HCT116 (cell line): ENCODE results near the gene CARMIL1. TPM values are rescaled to one million over a fixed set of nuclear protein-coding genes. Genes with fewer than 3 reads are reported as not detected.

ENCODE experiments used
- ATAC-seq: fragments of 200-7000 bp; cut with Tn5 transposase; 2 replicates; pipeline ENCODE4 v1.9.1; 2020; ENCODE audit warnings: mild to moderate bottlenecking, moderate library complexity
- BruUV-seq: library from RNA; stranded (reverse); fragments of 400-500 nt; replicated peaks from 2 replicates; lab custom pipeline; 2021; lab: Mats Ljungman, UMichigan
- CTCF ChIA-PET: fragments of 300-600 bp; sonication (Branson Sonifier 250); formaldehyde crosslinking; loops from one replicate; lab custom pipeline; 2021; ENCODE audit warnings: antibody characterized with exemption; lab: Charles Lee
- POLR2A ChIA-PET: fragments of 300-600, 350-600 bp; sonication (Branson Sonifier 250); formaldehyde crosslinking; loops from one replicate; lab custom pipeline; 2021; ENCODE audit warnings: antibody characterized with exemption; lab: Charles Lee
- RAD21 ChIA-PET, 2 experiments: fragments of 300-600 bp; sonication (Branson Sonifier 250); formaldehyde crosslinking; loops; one replicate each; lab custom pipeline; 2023; ENCODE audit warnings: low total read pairs in 2 of 2; ENCODE audit not compliant: uncharacterized antibody in 2 of 2, unreplicated experiment in 2 of 2, low non-redundant PET in 1 of 2; lab: Charles Lee
- DNase-seq: peaks from one replicate; pipeline ENCODE4 v3.0.0-alpha.2; 2010; ENCODE audit warnings: low read depth, low spot score
- H2AFZ ChIP-seq: fragments of 200-600 bp; shearing (Covaris generic), sonication (generic); 2 replicates; pipeline ENCODE4 v1.6.1; 2017; ENCODE audit warnings: low read depth, mixed run types, mixed read lengths, antibody characterized with exemption, low read length; ENCODE audit not compliant: poor library complexity, severe bottlenecking
- H3K27ac ChIP-seq: 2 replicates; pipeline ENCODE4 v1.5.1; 2012; ENCODE audit warnings: low read depth, low read length
- H3K27me3 ChIP-seq: fragments of 200-600 bp; sonication (generic); 2 replicates; pipeline ENCODE4 v1.6.1; 2016; ENCODE audit warnings: mixed run types, low read length, mixed read lengths; ENCODE audit not compliant: insufficient read depth
- H3K36me3 ChIP-seq, 2 experiments: fragments of 200-500 bp in 1 of 2; fragments of 200-600 bp in 1 of 2; sonication (Bioruptor generic) in 1 of 2; sonication (generic) in 1 of 2; 2 replicates each; pipeline versions ENCODE4 v1.5.1 to v1.6.1; 2014 to 2016; ENCODE audit warnings: low read length in 2 of 2, inconsistent platforms in 1 of 2, mixed read lengths in 1 of 2, mixed run types in 1 of 2; ENCODE audit not compliant: insufficient read depth in 2 of 2, control insufficient read depth in 1 of 2
- H3K4me1 ChIP-seq, 2 experiments: fragments of 200-600 bp in 1 of 2; sonication (generic) in 1 of 2; 2 replicates each; pipeline versions ENCODE4 v1.5.1 to v1.6.1; 2012 to 2017; ENCODE audit warnings: low read length in 2 of 2, inconsistent platforms in 1 of 2, mild to moderate bottlenecking in 1 of 2, mixed read lengths in 1 of 2, mixed run types in 1 of 2, moderate library complexity in 1 of 2; ENCODE audit not compliant: insufficient read depth in 2 of 2, control insufficient read depth in 1 of 2
- H3K4me2 ChIP-seq: fragments of 200-600 bp; sonication (generic); 2 replicates; pipeline ENCODE4 v1.6.1; 2017; ENCODE audit warnings: mixed run types, low read length, mixed read lengths
- H3K4me3 ChIP-seq, 2 experiments: fragments of 200-600 bp in 1 of 2; sonication (generic) in 1 of 2; replicated peaks in 1 of 2; 2 replicates each; pipeline ENCODE4 v1.5.1; 2011 to 2016; ENCODE audit warnings: low read length in 2 of 2, control low read depth in 1 of 2, low read depth in 1 of 2, mild to moderate bottlenecking in 1 of 2, mixed read lengths in 1 of 2, mixed run types in 1 of 2
- H3K79me2 ChIP-seq: fragments of 200-600 bp; sonication (generic); 2 replicates; pipeline ENCODE4 v1.6.1; 2017; ENCODE audit warnings: mild to moderate bottlenecking, mixed run types, low read length, moderate library complexity, mixed read lengths; ENCODE audit not compliant: insufficient read depth
- H3K9ac ChIP-seq: fragments of 200-600 bp; sonication (generic); 2 replicates; pipeline ENCODE4 v1.6.1; 2016; ENCODE audit warnings: low read length, mixed read lengths
- H3K9me2 ChIP-seq: fragments of 200-600 bp; sonication (generic), shearing (Covaris generic); 2 replicates; pipeline ENCODE4 v1.6.1; 2017; ENCODE audit warnings: mixed run types, mild to moderate bottlenecking, moderate library complexity; ENCODE audit not compliant: insufficient read depth
- H3K9me3 ChIP-seq, 2 experiments: fragments of 200-500 bp in 1 of 2; fragments of 200-600 bp in 1 of 2; sonication (Bioruptor generic) in 1 of 2; sonication (generic) in 1 of 2; 2 replicates each; pipeline ENCODE4 v1.6.1; 2014 to 2017; ENCODE audit warnings: low read length in 2 of 2, mixed read lengths in 2 of 2, inconsistent platforms in 1 of 2, low read depth in 1 of 2, mild to moderate bottlenecking in 1 of 2, mixed run types in 1 of 2, moderate library complexity in 1 of 2; ENCODE audit not compliant: control insufficient read depth in 1 of 2, insufficient read depth in 1 of 2
- H4K20me1 ChIP-seq: fragments of 200-600 bp; sonication (generic), shearing (Covaris generic); 2 replicates; pipeline ENCODE4 v1.6.1; 2017; ENCODE audit warnings: mixed run types, mild to moderate bottlenecking, moderate library complexity; ENCODE audit not compliant: insufficient read depth
- CBX3 ChIP-seq: IDR thresholded peaks from 2 replicates; pipeline ENCODE4 v1.6.1; 2012; ENCODE audit warnings: low read depth
- CEBPB ChIP-seq: IDR thresholded peaks from 2 replicates; pipeline ENCODE4 v1.6.1; 2012; ENCODE audit warnings: low read depth
- EGR1 ChIP-seq: IDR thresholded peaks from 2 replicates; pipeline ENCODE4 v1.6.1; 2012; ENCODE audit warnings: low read depth
- FOSL1 ChIP-seq: IDR thresholded peaks from 2 replicates; pipeline ENCODE4 v1.6.1; 2012; ENCODE audit warnings: low read depth
- POLR2A ChIP-seq: IDR thresholded peaks from 2 replicates; pipeline ENCODE4 v1.7.0; 2011; ENCODE audit warnings: borderline replicate concordance; ENCODE audit not compliant: insufficient read depth, insufficient read length; ENCODE audit errors: extremely low read depth
- RAD21 ChIP-seq: IDR thresholded peaks from 2 replicates; pipeline ENCODE4 v1.6.1; 2012; ENCODE audit warnings: low read depth, mild to moderate bottlenecking
- REST ChIP-seq: IDR thresholded peaks from 2 replicates; pipeline ENCODE4 v1.6.1; 2012; ENCODE audit warnings: low read depth
- ZNF274 ChIP-seq: fragments of 200-500 bp; sonication (Bioruptor generic); IDR thresholded peaks from 2 replicates; pipeline ENCODE4 v1.6.1; 2014; ENCODE audit warnings: mild to moderate bottlenecking, low read depth, low read length, inconsistent platforms
- intact Hi-C: fragments of 100-400 bp; cut with micrococcal nuclease; formaldehyde crosslinking; loops from 2 replicates; pipeline ENCODE4 v1.10.0; 2022
- total RNA-seq: library from RNA; stranded (reverse); gene quantifications from one replicate; pipeline ENCODE4 v1.2.1, GENCODE V29; 2021; ENCODE audit not compliant: unreplicated experiment
- TF ChIP-seq, protein P1 (sequence below): IDR thresholded peaks from 2 replicates; pipeline ENCODE4 v1.6.1; 2012

The CARMIL1 gene
- total RNA-seq, 1 experiment from 2014 or later = 21.7 TPM

GRCh38 chr6:25259756-25260155 lies 19.4 kb upstream of the CARMIL1 start:
- Histone ChIP-seq H4K20me1 (no peaks in the 10 kb centered on the region), H3K4me1 (no peaks in the 10 kb centered on the region), H3K79me2 (no peaks in the 10 kb centered on the region), H2AFZ (no peak overlapping the region), H3K9me3 (no peaks in the 10 kb centered on the region), H3K4me3 (no peak overlapping the region), H3K9me2 (no peaks in the 10 kb centered on the region), H3K27ac (no peak overlapping the region), H3K4me2 (no peak overlapping the region), H3K36me3 (no peaks in the 10 kb centered on the region), H3K9ac (no peak overlapping the region), H3K27me3 (no peaks in the 10 kb centered on the region)
- RAD21 ChIA-PET = no interaction called here
- intact Hi-C loops = no loop called here
- DNase-seq = no peak
- no peak for ATAC-seq
- CTCF ChIA-PET = no interaction called here
- no peak for TF ChIP-seq CBX3
- no peak for TF ChIP-seq RAD21
- TF ChIP-seq ZNF274 = no peak
- TF ChIP-seq, protein P1, sequence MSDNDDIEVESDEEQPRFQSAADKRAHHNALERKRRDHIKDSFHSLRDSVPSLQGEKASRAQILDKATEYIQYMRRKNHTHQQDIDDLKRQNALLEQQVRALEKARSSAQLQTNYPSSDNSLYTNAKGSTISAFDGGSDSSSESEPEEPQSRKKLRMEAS = no peak
- no peak for TF ChIP-seq FOSL1
- no peak for TF ChIP-seq EGR1
- TF ChIP-seq CEBPB = no peak
- no peak for TF ChIP-seq POLR2A
- no peak for TF ChIP-seq REST
- no TSS peak for BruUV-seq
- POLR2A ChIA-PET = no interaction called here
